ENCODE results near the gene MCAM.

Gene MCAM

GRCh38 chr11:119346605-119347004 lies 29.7 kb upstream of the MCAM start, which contains the start of gene MFRP:
MFRP (minus strand) TSS chr11:119346705; CDS start chr11:119346513, 192 bp downstream.
- Histone ChIP-seq H3K9me3 (no peaks in the 10 kb centered on the region), H3K36me3 (no peaks in the 10 kb centered on the region), H3K4me1 (no peaks in the 10 kb centered on the region), H3K4me3 (ENCODE audit: low read depth, low read length) (no peak within 1 kb of the TSS), H3K27me3 (no peaks in the 10 kb centered on the region)
- TF ChIP-seq CTCF (IDR thresholded peaks at IDR 0.05; ENCODE audit: low read depth, low read length): no peak
- DNase-seq: no peak

- no peaks in the 10 kb centered on the region for H3K36me3 ChIP-seq
- peaks cover 6% of the 10 kb centered on the region for H3K27me3 ChIP-seq
- no peaks in the 10 kb centered on the region for H3K9me3 ChIP-seq
- no peak overlapping the region for H3K4me3 ChIP-seq (ENCODE audit: low read depth, low read length)
- no peak for DNase-seq
- H3K4me1 ChIP-seq: no peaks in the 10 kb centered on the region
- TF ChIP-seq CTCF (IDR thresholded peaks at IDR 0.05; ENCODE audit: low read depth, low read length): no peak
Measured at GRCh38 chr11:119345685-119346084, 28.8 kb upstream of the MCAM start.

- no peak for DNase-seq
- H3K4me1 ChIP-seq: no peaks in the 10 kb centered on the region; the same call in 1 of the 2 replicates
- no peaks in the 10 kb centered on the region for H3K36me3 ChIP-seq
- peaks cover 17% of the 10 kb centered on the region for H3K27me3 ChIP-seq
- no peak for TF ChIP-seq CTCF (IDR thresholded peaks at IDR 0.05; ENCODE audit: low read depth, low read length)
- no peaks in the 10 kb centered on the region for H3K9me3 ChIP-seq
- no peak overlapping the region for H3K4me3 ChIP-seq (ENCODE audit: low read depth, low read length)
Measured at GRCh38 chr11:119344291-119345010, 27.5 kb upstream of the MCAM start.

DNA sequence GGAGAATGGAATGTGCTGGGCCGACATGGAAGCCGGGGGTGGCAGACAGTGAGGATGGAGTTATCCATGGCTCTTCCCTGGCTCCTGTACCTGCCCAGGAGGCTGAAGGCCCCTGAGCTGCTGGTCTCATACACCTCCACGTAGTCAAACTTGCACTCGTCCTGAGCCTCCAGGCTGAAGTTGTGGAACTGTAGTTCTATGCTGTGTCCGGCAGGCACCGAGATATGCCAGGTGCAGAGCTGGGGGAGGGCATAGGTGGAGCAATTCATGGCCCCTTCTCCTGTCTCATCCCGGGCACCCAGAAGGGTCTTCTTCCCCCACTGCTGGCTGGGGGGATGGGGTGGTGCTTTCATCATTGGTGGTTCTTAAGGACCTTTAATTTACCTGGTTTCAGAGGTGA lies 26.8 kb upstream of the MCAM start:
- peaks cover 19% of the 10 kb centered on the region for H3K27me3 ChIP-seq
- H3K36me3 ChIP-seq: no peaks in the 10 kb centered on the region
- no peak for DNase-seq
- no peaks in the 10 kb centered on the region; the same call in 1 of the 2 replicates for H3K4me1 ChIP-seq
- TF ChIP-seq CTCF (IDR thresholded peaks at IDR 0.05; ENCODE audit: low read depth, low read length): no peak
- no peak overlapping the region for H3K4me3 ChIP-seq (ENCODE audit: low read depth, low read length)
- no peaks in the 10 kb centered on the region for H3K9me3 ChIP-seq

DNA sequence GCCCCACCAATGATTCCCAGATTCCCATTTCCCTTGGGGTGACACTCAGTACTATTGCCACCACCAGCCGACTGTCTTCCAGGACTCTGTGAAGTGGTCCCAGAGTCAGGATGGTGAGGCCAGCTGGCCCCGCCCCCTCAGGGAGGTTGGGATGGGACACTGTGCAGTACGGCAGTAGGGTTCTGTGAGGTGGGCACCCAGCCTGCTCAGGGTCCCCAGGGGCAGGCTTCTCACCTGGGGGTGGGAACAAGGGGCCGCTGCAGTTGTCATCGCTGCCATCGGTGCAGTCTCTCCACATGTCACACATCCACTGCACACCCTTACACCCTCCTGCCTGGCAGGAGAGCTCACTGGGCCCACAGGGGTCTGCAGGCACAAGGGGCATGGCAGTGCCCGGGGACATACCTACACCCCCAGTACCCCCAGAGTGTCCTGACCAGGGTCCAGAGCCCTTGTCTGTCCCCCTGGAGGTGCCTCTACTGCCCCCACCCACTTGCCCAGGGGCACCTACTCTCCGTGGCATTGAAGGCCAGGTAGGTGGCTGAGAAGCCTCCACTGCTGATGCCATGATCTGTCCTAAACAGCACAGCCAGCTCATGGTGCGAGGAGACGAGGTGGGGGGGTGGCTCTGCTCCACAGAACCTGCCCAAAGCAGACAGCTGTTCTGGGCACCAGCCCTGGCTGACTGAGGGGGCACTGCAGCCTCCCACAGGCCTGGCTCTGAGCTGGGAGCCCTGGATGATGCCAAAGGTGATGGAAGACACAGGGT lies 25.6 kb upstream of the MCAM start:
- Histone ChIP-seq H3K9me3 (no peaks in the 10 kb centered on the region), H3K4me1 (peaks cover 3% of the 10 kb centered on the region), H3K27me3 (peaks cover 19% of the 10 kb centered on the region), H3K4me3 (ENCODE audit: low read depth, low read length) (no peak overlapping the region), H3K36me3 (no peaks in the 10 kb centered on the region)
- no peak for TF ChIP-seq CTCF (IDR thresholded peaks at IDR 0.05; ENCODE audit: low read depth, low read length)
- no peak for DNase-seq

DNA sequence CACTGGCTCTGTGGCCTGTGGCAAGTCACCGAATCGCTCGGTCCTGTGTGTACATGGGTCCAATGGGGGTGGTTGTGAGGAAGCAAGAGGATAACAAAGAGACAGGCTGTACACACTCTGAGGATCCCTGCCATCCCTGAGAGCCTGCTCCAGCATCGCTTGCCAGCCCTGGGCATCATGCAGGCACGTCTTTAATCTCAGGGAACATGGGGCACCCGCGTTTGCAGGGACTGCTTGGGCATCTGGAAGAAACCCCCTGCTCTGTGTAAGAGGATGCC lies 25.0 kb upstream of the MCAM start:
- no peak for TF ChIP-seq CTCF (IDR thresholded peaks at IDR 0.05; ENCODE audit: low read depth, low read length)
- Histone ChIP-seq H3K27me3 (peaks cover 19% of the 10 kb centered on the region), H3K4me3 (ENCODE audit: low read depth, low read length) (no peak overlapping the region)

More for the DNA sequence above, 25.0 kb upstream of the MCAM start:
- DNase-seq: no peak
- Histone ChIP-seq H3K36me3 (no peaks in the 10 kb centered on the region), H3K4me1 (peaks cover 3% of the 10 kb centered on the region), H3K9me3 (no peaks in the 10 kb centered on the region)
